ENCODE measurements around the gene ZACN. TPM values are rescaled to one million over a fixed set of nuclear protein-coding genes. Genes with fewer than 3 reads are reported as not detected.

The ZACN gene
- total RNA-seq, 1 experiment from 2014 or later: 0.09 TPM

- H4K5ac ChIP-seq (ENCODE audit: insufficient read length, low read depth, low read length): no peak overlapping the region
- H2AK5ac ChIP-seq (ENCODE audit: insufficient read length, low read length): no peak overlapping the region
- H4K20me1 ChIP-seq (ENCODE audit: control insufficient read depth, insufficient read depth, insufficient read length): peaks cover 3% of the 10 kb centered on the region
- no peak overlapping the region for H4K8ac ChIP-seq (replicated peaks; ENCODE audit: insufficient read length, low read depth, low read length)
- H3T11ph ChIP-seq (ENCODE audit: low read length): no peak overlapping the region
- no peak overlapping the region; the same call in 1 of the 2 replicates for H3K14ac ChIP-seq (ENCODE audit: insufficient read depth, low read length)
- H4K91ac ChIP-seq (ENCODE audit: insufficient read length, low read depth, low read length): no peak overlapping the region
- H3K23me2 ChIP-seq (ENCODE audit: insufficient read length, low read depth, low read length, poor library complexity, severe bottlenecking): peaks cover 29% of the 10 kb centered on the region
- H3K79me2 ChIP-seq (ENCODE audit: insufficient read depth, low read length): no peaks in the 10 kb centered on the region
- Mint-ChIP-seq H3K9me3 (peaks cover 0 to 3% of the 10 kb centered on the region in 2 experiments; a peak in 2 of 5 replicates), H3K4me1 (peaks cover 51 to 60% of the 10 kb centered on the region in 2 experiments), H3K27ac (no peak overlapping the region), H3K27me3 (ENCODE audit: low read depth) (peaks cover 75% of the 10 kb centered on the region), H3K36me3 (ENCODE audit: insufficient read depth in 1 of 3, low read depth in 3 of 3) (peaks cover 0 to under 1% (median 0%) of the 10 kb centered on the region in 3 experiments; a peak in 2 of 7 replicates), H3K4me3 (peak overlapping the region; percentile 55 to 78)
- no CpG with 5 or more reads among the region's 82 CpGs for WGBS (ENCODE audit: extremely low coverage, insufficient read length, low lambda C conversion rate)
- H3K27ac ChIP-seq (ENCODE audit: insufficient read length, low read depth, low read length): no peak overlapping the region
- no peak overlapping the region for H3K9ac ChIP-seq (ENCODE audit: extremely low read depth, insufficient read length, low read length)
- H2BK12ac ChIP-seq (ENCODE audit: insufficient read length, low read depth, low read length): no peak overlapping the region
- no peaks in the 10 kb centered on the region for H3K9me3 ChIP-seq (ENCODE audit: control insufficient read depth, low read depth, low read length)
- no peak overlapping the region for H2BK120ac ChIP-seq (ENCODE audit: low read depth, low read length, poor library complexity, severe bottlenecking)
- H3K18ac ChIP-seq (ENCODE audit: insufficient read length, low read depth, low read length): no peak overlapping the region
- H3K27me3 ChIP-seq (ENCODE audit: insufficient read depth, low read length): peaks cover 58% of the 10 kb centered on the region
- H3K56ac ChIP-seq (ENCODE audit: insufficient read length, low read depth, low read length): no peak overlapping the region
- no peak overlapping the region for H2AFZ ChIP-seq (ENCODE audit: low read length)
- H3K4me1 ChIP-seq (ENCODE audit: insufficient read depth, low read length): peaks cover 8% of the 10 kb centered on the region; the same call in 1 of the 2 replicates
- no peak overlapping the region for H2BK20ac ChIP-seq (ENCODE audit: low read depth, low read length, poor library complexity, severe bottlenecking)
- no peak overlapping the region for H3K23ac ChIP-seq (ENCODE audit: insufficient read length, low read depth, low read length)
- no peak overlapping the region for H2BK5ac ChIP-seq (ENCODE audit: insufficient read length, low read length)
- TF ChIP-seq, protein P1, sequence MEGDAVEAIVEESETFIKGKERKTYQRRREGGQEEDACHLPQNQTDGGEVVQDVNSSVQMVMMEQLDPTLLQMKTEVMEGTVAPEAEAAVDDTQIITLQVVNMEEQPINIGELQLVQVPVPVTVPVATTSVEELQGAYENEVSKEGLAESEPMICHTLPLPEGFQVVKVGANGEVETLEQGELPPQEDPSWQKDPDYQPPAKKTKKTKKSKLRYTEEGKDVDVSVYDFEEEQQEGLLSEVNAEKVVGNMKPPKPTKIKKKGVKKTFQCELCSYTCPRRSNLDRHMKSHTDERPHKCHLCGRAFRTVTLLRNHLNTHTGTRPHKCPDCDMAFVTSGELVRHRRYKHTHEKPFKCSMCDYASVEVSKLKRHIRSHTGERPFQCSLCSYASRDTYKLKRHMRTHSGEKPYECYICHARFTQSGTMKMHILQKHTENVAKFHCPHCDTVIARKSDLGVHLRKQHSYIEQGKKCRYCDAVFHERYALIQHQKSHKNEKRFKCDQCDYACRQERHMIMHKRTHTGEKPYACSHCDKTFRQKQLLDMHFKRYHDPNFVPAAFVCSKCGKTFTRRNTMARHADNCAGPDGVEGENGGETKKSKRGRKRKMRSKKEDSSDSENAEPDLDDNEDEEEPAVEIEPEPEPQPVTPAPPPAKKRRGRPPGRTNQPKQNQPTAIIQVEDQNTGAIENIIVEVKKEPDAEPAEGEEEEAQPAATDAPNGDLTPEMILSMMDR (conservative IDR thresholded peaks at IDR 0.05): no peak
- H3K4ac ChIP-seq (ENCODE audit: low read depth, low read length): no peak overlapping the region
- peak; percentile 74 for DNase-seq
- H3K79me1 ChIP-seq (ENCODE audit: insufficient read depth, low read depth, low read length, poor library complexity, severe bottlenecking): no peaks in the 10 kb centered on the region
- H2BK15ac ChIP-seq (ENCODE audit: low read depth, low read length): no peak overlapping the region
- H3K4me2 ChIP-seq (ENCODE audit: insufficient read depth, insufficient read length, low read length): peak overlapping the region; percentile 46
These were observed 2.0 kb upstream of the ZACN start for GRCh38 chr17:76076765-76077583.
